Breast epithelium (tissue), 4 donors: Measurements from ENCODE around the gene GLDC. TPM values are rescaled to one million over a fixed set of nuclear protein-coding genes. Genes with fewer than 3 reads are reported as not detected.

Source experiments
- DNase-seq, 2 donors: peaks; one replicate each; pipeline ENCODE4 v3.0.0-alpha.2; 2019; ENCODE audit warnings: low spot score in 2 of 2
- H3K27ac ChIP-seq, 2 donors: fragments of 200-600 bp; sonication (generic) in 1 of 2; one replicate each; pipeline ENCODE4 v1.5.1; 2016 to 2019; ENCODE audit warnings: mild to moderate bottlenecking in 1 of 2
- H3K27me3 ChIP-seq, 2 donors: fragments of 200-600 bp; sonication (generic) in 1 of 2; one replicate each; pipeline versions ENCODE4 v1.5.1 to v1.6.0; 2017 to 2019; ENCODE audit warnings: control low read depth in 1 of 2, mild to moderate bottlenecking in 1 of 2
- H3K36me3 ChIP-seq: fragments of 200-600 bp; one replicate; pipeline ENCODE4 v1.5.1; 2019
- H3K4me1 ChIP-seq, 2 donors: fragments of 200-600 bp; sonication (generic); one replicate each; pipeline ENCODE4 v1.5.1; 2016 to 2019; ENCODE audit warnings: control low read depth in 1 of 2
- H3K4me3 ChIP-seq, 3 donors: fragments of 200-600 bp; sonication (generic); 1 replicate in 2 of 3; 2 replicates in 1 of 3; pipeline ENCODE4 v1.5.1; 2016 to 2019; ENCODE audit warnings: mild to moderate bottlenecking in 3 of 3, moderate library complexity in 2 of 3
- H3K9me3 ChIP-seq, 2 donors: fragments of 200-600 bp; sonication (generic) in 1 of 2; one replicate each; pipeline ENCODE4 v1.5.1; 2016 to 2019; ENCODE audit warnings: control low read depth in 1 of 2
- CTCF ChIP-seq, 3 donors: fragments of 450-650 bp; IDR thresholded peaks; one replicate each; pipeline ENCODE4 v1.5.1; 2016 to 2017; ENCODE audit warnings: antibody characterized with exemption in 3 of 3, mild to moderate bottlenecking in 3 of 3, moderate library complexity in 3 of 3
- POLR2A ChIP-seq: fragments of 450-650 bp; IDR thresholded peaks from one replicate; pipeline ENCODE4 v1.6.1; 2016; ENCODE audit warnings: antibody characterized with exemption, mild to moderate bottlenecking, moderate library complexity
- POLR2AphosphoS5 ChIP-seq, 3 donors: sonication (generic); formaldehyde crosslinking; IDR thresholded peaks; one replicate each; pipeline ENCODE4 v1.6.1; 2017; ENCODE audit warnings: antibody characterized with exemption in 3 of 3
- intact Hi-C: fragments of 100-400 bp; cut with DNase I; formaldehyde crosslinking; loops from one replicate; pipeline ENCODE4 v1.15.1; 2023; ENCODE audit warnings: low total_unique reads
- total RNA-seq, 3 donors: library from RNA; depleted of rRNA; stranded (reverse); fragments of >200 nt; gene quantifications; one replicate each; pipeline ENCODE4 v1.1.0, GENCODE V29; 2016

Gene GLDC
- total RNA-seq, 3 donors from 2014 or later: 0.16 to 2.6 (median 0.66) TPM

- Histone ChIP-seq H3K36me3 (no peaks in the 10 kb centered on the region), H3K27me3 (no peaks in the 10 kb centered on the region), H3K9me3 (no peaks in the 10 kb centered on the region), H3K4me3 (no peak overlapping the region), H3K4me1 (no peaks in the 10 kb centered on the region), H3K27ac (no peak overlapping the region)
- TF ChIP-seq CTCF (IDR thresholded peaks at IDR 0.05): no peak
- TF ChIP-seq POLR2AphosphoS5 (IDR thresholded peaks at IDR 0.05): no peak
- TF ChIP-seq POLR2A: no peak
- DNase-seq: no peak
- intact Hi-C loops: no loop called here
Measured at GRCh38 chr9:6677803-6678202, 32.3 kb upstream of the GLDC start.

- no peaks in the 10 kb centered on the region for H3K4me1 ChIP-seq
- H3K9me3 ChIP-seq: no peaks in the 10 kb centered on the region
- no peak overlapping the region for H3K4me3 ChIP-seq
- TF ChIP-seq POLR2A: no peak
- TF ChIP-seq CTCF (IDR thresholded peaks at IDR 0.05): no peak
- TF ChIP-seq POLR2AphosphoS5 (IDR thresholded peaks at IDR 0.05): no peak
- DNase-seq: no peak
- intact Hi-C loops: no loop called here
- no peaks in the 10 kb centered on the region for H3K27me3 ChIP-seq
- H3K27ac ChIP-seq: no peak overlapping the region
- H3K36me3 ChIP-seq: no peaks in the 10 kb centered on the region
Measured at GRCh38 chr9:6676254-6676921, 30.9 kb upstream of the GLDC start.

- no peak for DNase-seq
- intact Hi-C loops: no loop called here
- Histone ChIP-seq H3K27ac (no peak overlapping the region), H3K4me3 (no peak overlapping the region), H3K4me1 (no peaks in the 10 kb centered on the region), H3K9me3 (no peaks in the 10 kb centered on the region), H3K36me3 (no peaks in the 10 kb centered on the region), H3K27me3 (no peaks in the 10 kb centered on the region)
- no peak for TF ChIP-seq CTCF (IDR thresholded peaks at IDR 0.05)
Measured at GRCh38 chr9:6675268-6675667, 29.7 kb upstream of the GLDC start.

- H3K36me3 ChIP-seq: no peaks in the 10 kb centered on the region
- TF ChIP-seq POLR2AphosphoS5 (IDR thresholded peaks at IDR 0.05) (no peak), CTCF (IDR thresholded peaks at IDR 0.05) (no peak), POLR2A (no peak)
- no peaks in the 10 kb centered on the region for H3K9me3 ChIP-seq
- H3K4me1 ChIP-seq: no peaks in the 10 kb centered on the region
- DNase-seq: no peak
- no peak overlapping the region for H3K4me3 ChIP-seq
- H3K27me3 ChIP-seq: no peaks in the 10 kb centered on the region
- no peak overlapping the region for H3K27ac ChIP-seq
- intact Hi-C loops: no loop called here
Measured at GRCh38 chr9:6673326-6674025, 27.9 kb upstream of the GLDC start.

GRCh38 chr9:6672118-6672517, 26.6 kb upstream of the GLDC start:
- no peaks in the 10 kb centered on the region for H3K9me3 ChIP-seq
- H3K4me3 ChIP-seq: no peak overlapping the region
- H3K4me1 ChIP-seq: no peaks in the 10 kb centered on the region
- TF ChIP-seq POLR2A (no peak), POLR2AphosphoS5 (IDR thresholded peaks at IDR 0.05) (no peak), CTCF (IDR thresholded peaks at IDR 0.05) (no peak)
- no peak overlapping the region for H3K27ac ChIP-seq
- DNase-seq: no peak
- intact Hi-C loops: no loop called here
- H3K27me3 ChIP-seq: no peaks in the 10 kb centered on the region
- no peaks in the 10 kb centered on the region for H3K36me3 ChIP-seq
